GM10847 (cell line): ENCODE results near the gene CEBPZ.
A peak's percentile ranks its signal among the peaks of the same experiment; 100 is the strongest.

Source experiments
- POLR2A ChIP-seq: IDR thresholded peaks from 2 replicates; pipeline ENCODE4 v1.6.1; 2011; ENCODE audit not compliant: insufficient read length; ENCODE audit errors: extremely low read depth

Gene CEBPZ

GRCh38 chr2:37190290-37190689 is 41.1 kb downstream of the CEBPZ start:
- no peak for TF ChIP-seq POLR2A

- TF ChIP-seq POLR2A, result no peak
Observed at GRCh38 chr2:37189452-37190153, 41.8 kb downstream of the CEBPZ start.

- no peak for TF ChIP-seq POLR2A
Observed at GRCh38 chr2:37188570-37188969, 42.8 kb downstream of the CEBPZ start, which contains the start of gene SULT6B1. Gene SULT6B1, minus strand, starts transcription at chr2:37188670. Its CDS starts 30 bp downstream, at chr2:37188640.

- TF ChIP-seq POLR2A, result no peak
Observed at GRCh38 chr2:37181726-37182684, 49.4 kb downstream of the CEBPZ start.

- TF ChIP-seq POLR2A, result no peak
Observed at GRCh38 chr2:37180640-37181039, 50.8 kb downstream of the CEBPZ start.

GRCh38 chr2:37180006-37180639 is 51.3 kb downstream of the CEBPZ start:
- TF ChIP-seq POLR2A, result no peak

- no peak for TF ChIP-seq POLR2A
Observed at GRCh38 chr2:37173741-37174140, 57.7 kb downstream of the CEBPZ start.

GRCh38 chr2:37171624-37171950 is 59.8 kb downstream of the CEBPZ start:
- no peak for TF ChIP-seq POLR2A

GRCh38 chr2:37168217-37168981 is 63.0 kb downstream of the CEBPZ start:
- TF ChIP-seq POLR2A, result no peak

GRCh38 chr2:37167636-37168180 is 63.7 kb downstream of the CEBPZ start:
- no peak for TF ChIP-seq POLR2A

- TF ChIP-seq POLR2A, result no peak
Observed at GRCh38 chr2:37164757-37165156, 66.6 kb downstream of the CEBPZ start.

GRCh38 chr2:37156857-37157714 is 74.3 kb downstream of the CEBPZ start, which contains the start of gene EIF2AK2:
Gene EIF2AK2, minus strand, starts transcription at chr2:37156980. Its CDS starts 9,174 bp downstream, at chr2:37147806.
- TF ChIP-seq POLR2A, result peak; percentile 60

GRCh38 chr2:37156071-37156856 is 75.1 kb downstream of the CEBPZ start:
- TF ChIP-seq POLR2A, result no peak

- no peak for TF ChIP-seq POLR2A
Observed at GRCh38 chr2:37154785-37155184, 76.6 kb downstream of the CEBPZ start.
